Fibroblast of lung (primary cell): ENCODE measurements around the gene HSPA2. TPM values are rescaled to one million over a fixed set of nuclear protein-coding genes. Genes with fewer than 3 reads are reported as not detected.

Experiments
- DNase-seq, 2 donors: peaks; one replicate each; pipeline versions ENCODE4 v3.0.0 to v3.0.0-alpha.2; 2010; ENCODE audit warnings: low read depth in 2 of 2
- H2AFZ ChIP-seq: 2 replicates; pipeline ENCODE4 v1.5.1; 2012; ENCODE audit warnings: low read length, control low read depth, inconsistent platforms
- H3K27ac ChIP-seq: 2 replicates; pipeline ENCODE4 v1.5.1; 2011; ENCODE audit warnings: low read length, control low read depth; ENCODE audit not compliant: insufficient read depth
- H3K27me3 ChIP-seq: 2 replicates; pipeline ENCODE4 v1.5.1; 2011; ENCODE audit warnings: mild to moderate bottlenecking, low read length; ENCODE audit not compliant: control insufficient read depth, insufficient read depth
- H3K36me3 ChIP-seq: 2 replicates; pipeline ENCODE4 v1.5.1; 2011; ENCODE audit warnings: low read length; ENCODE audit not compliant: control insufficient read depth, insufficient read depth
- H3K4me1 ChIP-seq: 2 replicates; pipeline ENCODE4 v1.5.1; 2011; ENCODE audit warnings: low read length; ENCODE audit not compliant: control insufficient read depth, insufficient read depth; ENCODE audit errors: extremely low read depth
- H3K4me2 ChIP-seq: 2 replicates; pipeline ENCODE4 v1.5.1; 2011; ENCODE audit warnings: low read length, control low read depth; ENCODE audit not compliant: insufficient read depth; ENCODE audit errors: extremely low read depth
- H3K4me3 ChIP-seq, 4 experiments: fragments of 200-600 bp in 1 of 4; sonication (generic) in 1 of 4; replicated peaks in 1 of 4; 2 replicates each; pipeline ENCODE4 v1.5.1; 2011 to 2016; ENCODE audit warnings: low read length in 4 of 4, low read depth in 3 of 4, mild to moderate bottlenecking in 3 of 4, control low read depth in 2 of 4, inconsistent platforms in 1 of 4, mixed read lengths in 1 of 4; ENCODE audit not compliant: insufficient read depth in 1 of 4; ENCODE audit errors: control extremely low read depth in 1 of 4
- H3K79me2 ChIP-seq: 2 replicates; pipeline ENCODE4 v1.5.1; 2012; ENCODE audit warnings: mild to moderate bottlenecking, low read length, inconsistent platforms; ENCODE audit not compliant: control insufficient read depth, insufficient read depth
- H3K9ac ChIP-seq: 2 replicates; pipeline ENCODE4 v1.5.1; 2011; ENCODE audit warnings: mild to moderate bottlenecking, low read length, control low read depth; ENCODE audit not compliant: insufficient read depth
- H3K9me3 ChIP-seq: 2 replicates; pipeline ENCODE4 v1.5.1; 2012; ENCODE audit warnings: low read depth, low read length; ENCODE audit not compliant: control insufficient read depth, insufficient read depth
- H4K20me1 ChIP-seq: 2 replicates; pipeline ENCODE4 v1.5.1; 2011; ENCODE audit warnings: low read length; ENCODE audit not compliant: control insufficient read depth, insufficient read depth; ENCODE audit errors: extremely low read depth
- EZH2 ChIP-seq: IDR thresholded peaks from 2 replicates; pipeline ENCODE4 v1.5.1; 2012; ENCODE audit warnings: low read length, control low read depth, mild to moderate bottlenecking; ENCODE audit errors: missing control alignments
- polyA plus RNA-seq, 2 donors: library from polyadenylated mRNA; depleted of rRNA in 1 of 2; stranded (reverse) in 1 of 2; unstranded in 1 of 2; fragments of >200 nt; gene quantifications; 2 replicates each; pipeline ENCODE4 v1.2.1, GENCODE V29; 2011 to 2012; ENCODE audit warnings: missing spikeins in 1 of 2
- total RNA-seq: library from RNA; depleted of rRNA; stranded (reverse); fragments of >200 nt; gene quantifications from 2 replicates; pipeline ENCODE4 v1.2.1, GENCODE V29; 2014
- TF ChIP-seq, protein P1 (sequence below), 2 donors: IDR thresholded peaks in 1 of 2; conservative IDR thresholded peaks in 1 of 2; 1 replicate in 1 of 2; 2 replicates in 1 of 2; pipeline ENCODE4 v1.5.1; 2011 to 2012; ENCODE audit warnings: low read length in 2 of 2, control low read depth in 1 of 2, inconsistent platforms in 1 of 2, low read depth in 1 of 2, mild to moderate bottlenecking in 1 of 2

Gene HSPA2
- total and polyA plus RNA-seq, 2 donors (not counting 1 experiment from before 2014, with no cell fraction given), result 9.9 to 50.0 TPM

DNA sequence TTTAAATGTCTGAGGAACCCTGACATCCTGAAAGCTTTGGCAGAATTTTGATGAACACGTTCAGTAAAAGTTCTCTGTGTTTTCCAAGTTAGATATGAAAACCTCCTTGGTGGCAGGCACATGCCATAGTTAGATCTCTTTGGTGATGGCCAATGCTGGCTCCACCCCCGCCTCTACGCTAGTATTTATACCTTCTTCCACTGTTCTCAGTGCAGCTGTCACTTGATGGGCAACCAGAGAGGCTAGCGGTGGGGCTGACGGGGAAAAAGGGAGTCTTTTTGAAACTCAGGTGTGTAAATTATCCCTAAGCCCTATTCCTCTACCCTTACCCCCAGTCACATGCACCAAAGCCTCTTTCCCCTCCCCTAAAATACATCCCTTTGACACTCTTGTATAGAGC is 41.3 kb downstream of the HSPA2 start:
- Histone ChIP-seq H3K4me2 (no peak overlapping the region), H3K36me3 (no peaks in the 10 kb centered on the region), H3K9me3 (no peaks in the 10 kb centered on the region), H4K20me1 (no peaks in the 10 kb centered on the region), H3K4me3 (no peak overlapping the region), H3K79me2 (no peaks in the 10 kb centered on the region), H3K27me3 (no peaks in the 10 kb centered on the region), H2AFZ (no peak overlapping the region), H3K4me1 (no peaks in the 10 kb centered on the region), H3K9ac (no peak overlapping the region), H3K27ac (no peak overlapping the region)
- TF ChIP-seq, protein P1, sequence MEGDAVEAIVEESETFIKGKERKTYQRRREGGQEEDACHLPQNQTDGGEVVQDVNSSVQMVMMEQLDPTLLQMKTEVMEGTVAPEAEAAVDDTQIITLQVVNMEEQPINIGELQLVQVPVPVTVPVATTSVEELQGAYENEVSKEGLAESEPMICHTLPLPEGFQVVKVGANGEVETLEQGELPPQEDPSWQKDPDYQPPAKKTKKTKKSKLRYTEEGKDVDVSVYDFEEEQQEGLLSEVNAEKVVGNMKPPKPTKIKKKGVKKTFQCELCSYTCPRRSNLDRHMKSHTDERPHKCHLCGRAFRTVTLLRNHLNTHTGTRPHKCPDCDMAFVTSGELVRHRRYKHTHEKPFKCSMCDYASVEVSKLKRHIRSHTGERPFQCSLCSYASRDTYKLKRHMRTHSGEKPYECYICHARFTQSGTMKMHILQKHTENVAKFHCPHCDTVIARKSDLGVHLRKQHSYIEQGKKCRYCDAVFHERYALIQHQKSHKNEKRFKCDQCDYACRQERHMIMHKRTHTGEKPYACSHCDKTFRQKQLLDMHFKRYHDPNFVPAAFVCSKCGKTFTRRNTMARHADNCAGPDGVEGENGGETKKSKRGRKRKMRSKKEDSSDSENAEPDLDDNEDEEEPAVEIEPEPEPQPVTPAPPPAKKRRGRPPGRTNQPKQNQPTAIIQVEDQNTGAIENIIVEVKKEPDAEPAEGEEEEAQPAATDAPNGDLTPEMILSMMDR (conservative IDR thresholded peaks at IDR 0.05 in 1 of 2, IDR thresholded peaks at IDR 0.05 in 1 of 2; ENCODE audit: low read depth in 1 of 2, low read length in 2 of 2), result no peak
- TF ChIP-seq EZH2, result no peak
- no peak for DNase-seq

GRCh38 chr14:64584190-64584589 is 43.6 kb downstream of the HSPA2 start:
- Histone ChIP-seq H3K9me3 (no peaks in the 10 kb centered on the region), H3K4me1 (no peaks in the 10 kb centered on the region), H3K4me3 (no peak overlapping the region), H3K9ac (no peak overlapping the region), H2AFZ (no peak overlapping the region), H3K36me3 (no peaks in the 10 kb centered on the region), H3K4me2 (no peak overlapping the region), H4K20me1 (no peaks in the 10 kb centered on the region), H3K27me3 (no peaks in the 10 kb centered on the region), H3K79me2 (no peaks in the 10 kb centered on the region), H3K27ac (no peak overlapping the region)
- no peak for TF ChIP-seq EZH2
- TF ChIP-seq, protein P1 (conservative IDR thresholded peaks at IDR 0.05 in 1 of 2, IDR thresholded peaks at IDR 0.05 in 1 of 2; ENCODE audit: low read depth in 1 of 2, low read length in 2 of 2), result no peak
- DNase-seq, result no peak

DNA sequence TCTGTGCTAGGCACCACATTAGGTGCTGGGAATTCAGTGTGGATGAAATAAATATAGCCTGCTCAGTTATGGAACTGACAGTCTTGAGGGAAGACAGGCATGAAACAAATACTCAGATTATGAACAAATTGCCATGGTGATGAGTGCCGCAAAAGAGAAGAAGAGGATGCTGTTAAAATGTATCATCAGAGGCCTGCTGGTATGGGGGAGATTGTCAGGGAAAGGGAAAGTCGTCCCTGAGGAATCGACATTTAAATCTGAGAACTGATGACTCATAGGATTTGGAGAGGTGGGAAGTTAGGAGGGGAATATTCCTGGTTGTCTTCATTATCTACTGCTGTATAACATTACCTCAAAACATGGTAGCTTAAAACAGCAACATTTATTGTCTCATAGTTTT is 51.3 kb downstream of the HSPA2 start:
- H3K4me1 ChIP-seq, result no peaks in the 10 kb centered on the region
- H3K9ac ChIP-seq, result no peak overlapping the region
- TF ChIP-seq, protein P1 (conservative IDR thresholded peaks at IDR 0.05 in 1 of 2, IDR thresholded peaks at IDR 0.05 in 1 of 2; ENCODE audit: low read depth in 1 of 2, low read length in 2 of 2), result no peak
- TF ChIP-seq EZH2, result no peak
- no peaks in the 10 kb centered on the region for H3K27me3 ChIP-seq
- H3K27ac ChIP-seq, result no peak overlapping the region
- H3K9me3 ChIP-seq, result no peaks in the 10 kb centered on the region
- no peaks in the 10 kb centered on the region for H3K79me2 ChIP-seq
- H3K4me2 ChIP-seq, result no peak overlapping the region
- no peak overlapping the region for H3K4me3 ChIP-seq
- no peaks in the 10 kb centered on the region for H4K20me1 ChIP-seq
- no peaks in the 10 kb centered on the region for H3K36me3 ChIP-seq
- H2AFZ ChIP-seq, result no peak overlapping the region
- no peak for DNase-seq

Other genes starting within 250 kb of the HSPA2 start
- gene ESR2, start 246.4 kb upstream of the HSPA2 start, total RNA-seq, result 0.26 and 0.66 TPM in 2 replicates
- 0.02 and 0.15 TPM in 2 replicates for gene ESR2, start 246.4 kb upstream of the HSPA2 start, polyA plus RNA-seq
- gene MTHFD1, start 152.4 kb upstream of the HSPA2 start, total RNA-seq, result 33.1 and 41.6 TPM in 2 replicates
- 39.4 and 76.4 TPM in 2 replicates for gene MTHFD1, start 152.4 kb upstream of the HSPA2 start, polyA plus RNA-seq
- gene AKAP5, start 75.2 kb upstream of the HSPA2 start, total RNA-seq, result 0.17 and 0.26 TPM in 2 replicates
- gene AKAP5, start 75.2 kb upstream of the HSPA2 start, polyA plus RNA-seq, result 0.19 and 0.30 TPM in 2 replicates
- 5.4 and 9.2 TPM in 2 replicates for gene ZBTB25, start 36.9 kb upstream of the HSPA2 start, total RNA-seq
- 4.9 and 7.2 TPM in 2 replicates for gene ZBTB25, start 36.9 kb upstream of the HSPA2 start, polyA plus RNA-seq
- gene ZBTB1, start 36.0 kb upstream of the HSPA2 start, total RNA-seq, result 40.5 and 45.7 TPM in 2 replicates
- 24.4 and 39.1 TPM in 2 replicates for gene ZBTB1, start 36.0 kb upstream of the HSPA2 start, polyA plus RNA-seq
- gene PPP1R36, start 9.2 kb downstream of the HSPA2 start, total RNA-seq, result 1.0 and 1.3 TPM in 2 replicates
- 0.37 and 0.87 TPM in 2 replicates for gene PPP1R36, start 9.2 kb downstream of the HSPA2 start, polyA plus RNA-seq
- 0.17 and 2.3 TPM in 2 replicates for gene PLEKHG3, start 163.7 kb downstream of the HSPA2 start, total RNA-seq
- 2.5 and 3.0 TPM in 2 replicates for gene PLEKHG3, start 163.7 kb downstream of the HSPA2 start, polyA plus RNA-seq